Right kidney (tissue), 1 donor: ENCODE measurements around the gene TMEM74B.

ENCODE experiments used
- DNase-seq: peaks from one replicate; pipeline ENCODE4 v3.0.0-alpha.2; 2016

Gene TMEM74B

GRCh38 chr20:1144401-1145172 is 40.2 kb downstream of the TMEM74B start:
- no peak for DNase-seq

GRCh38 chr20:1137236-1137635 is 47.5 kb downstream of the TMEM74B start:
- DNase-seq = no peak

GRCh38 chr20:1134836-1135235 is 49.9 kb downstream of the TMEM74B start:
- no peak for DNase-seq

- DNase-seq = no peak
Observed at GRCh38 chr20:1134355-1134754, 50.4 kb downstream of the TMEM74B start.

GRCh38 chr20:1131354-1131753 is 53.4 kb downstream of the TMEM74B start:
- no peak for DNase-seq

- no peak for DNase-seq
Observed at GRCh38 chr20:1130847-1131246, 53.9 kb downstream of the TMEM74B start.
